NCI-H526 (cell line): ENCODE data around the gene TGIF1.
"Not testable (repeated sequence)": the region's sequence is repeated elsewhere in the genome, so short reads cannot be mapped to it uniquely, and the experiment has no call there.

Source experiments
- DNase-seq, 2 experiments: peaks; one replicate each; lab custom pipeline; 2025; lab: John Stamatoyannopoulos, UW

Gene TGIF1

GRCh38 chr18:3450012-3450798 lies at the start of gene TGIF1:
Gene TGIF1 (plus strand): TSS chr18:3450172. CDS start chr18:3450490, 318 bp downstream.
- DNase-seq = peak; percentile 47 to 80

- DNase-seq = no peak
These were observed 49.2 kb upstream of the TGIF1 start for GRCh38 chr18:3400567-3401296.

GRCh38 chr18:3401669-3402620 lies 48.0 kb upstream of the TGIF1 start:
- peak in 1 of 2 experiments; percentile 7 for DNase-seq

GRCh38 chr18:3402982-3403451 lies 47.0 kb upstream of the TGIF1 start:
- DNase-seq = no peak

- no peak for DNase-seq
These were observed 44.3 kb upstream of the TGIF1 start for GRCh38 chr18:3405713-3406112.

GRCh38 chr18:3408107-3408506 lies 41.9 kb upstream of the TGIF1 start:
- no peak for DNase-seq

- no peak for DNase-seq
These were observed 40.2 kb upstream of the TGIF1 start for GRCh38 chr18:3409811-3410210.

- DNase-seq = no peak
These were observed 39.7 kb upstream of the TGIF1 start for GRCh38 chr18:3410273-3410672.

GRCh38 chr18:3410876-3411275 lies 39.1 kb upstream of the TGIF1 start:
- DNase-seq = not testable (repeated sequence)

- DNase-seq = no peak
These were observed 38.6 kb upstream of the TGIF1 start for GRCh38 chr18:3411327-3411726.

GRCh38 chr18:3411854-3412268 lies 38.1 kb upstream of the TGIF1 start:
- DNase-seq = no peak

GRCh38 chr18:3412528-3412927 lies 37.4 kb upstream of the TGIF1 start:
- not testable (repeated sequence) for DNase-seq

- no peak for DNase-seq
These were observed 34.9 kb upstream of the TGIF1 start for GRCh38 chr18:3415110-3415509.

- no peak for DNase-seq
These were observed 31.9 kb upstream of the TGIF1 start for GRCh38 chr18:3418083-3418482.

- no peak for DNase-seq
These were observed 29.1 kb upstream of the TGIF1 start for GRCh38 chr18:3420919-3421279.

- no peak for DNase-seq
These were observed 27.1 kb upstream of the TGIF1 start for GRCh38 chr18:3422905-3423304.

- DNase-seq = no peak
These were observed 25.6 kb upstream of the TGIF1 start for GRCh38 chr18:3424280-3424890.

GRCh38 chr18:3425030-3425429 lies 24.9 kb upstream of the TGIF1 start:
- no peak for DNase-seq

- DNase-seq = no peak
These were observed 24.5 kb upstream of the TGIF1 start for GRCh38 chr18:3425446-3425845.

GRCh38 chr18:3426074-3426473 lies 23.9 kb upstream of the TGIF1 start:
- no peak for DNase-seq

- DNase-seq = no peak
These were observed 22.0 kb upstream of the TGIF1 start for GRCh38 chr18:3427944-3428343.

GRCh38 chr18:3429121-3429520 lies 20.9 kb upstream of the TGIF1 start:
- DNase-seq = no peak
